Right lobe of liver (tissue), 6 donors: ENCODE data around the gene PREX1. TPM values are rescaled to one million over a fixed set of nuclear protein-coding genes. Genes with fewer than 3 reads are reported as not detected.

ENCODE experiments used
- ATAC-seq, 4 donors: fragments of 200-7000 bp; cut with Tn5 transposase; one replicate each; pipeline ENCODE4 v1.9.1; 2020; ENCODE audit warnings: mild to moderate bottlenecking in 4 of 4, moderate library complexity in 4 of 4
- DNase-seq, 3 donors: peaks; one replicate each; pipeline ENCODE4 v3.0.0-alpha.2; 2020
- H3K27ac ChIP-seq, 3 donors: fragments of 200-600 bp; one replicate each; pipeline ENCODE4 v1.8.0; 2022
- H3K27me3 ChIP-seq, 2 donors: fragments of 200-600 bp; one replicate each; pipeline ENCODE4 v1.8.0; 2022
- H3K36me3 ChIP-seq, 4 donors: fragments of 200-600 bp; sonication (generic) in 1 of 4; one replicate each; pipeline versions ENCODE4 v1.5.1 to v1.8.0; 2017 to 2022; ENCODE audit warnings: control low read depth in 1 of 4
- H3K4me1 ChIP-seq, 4 donors: fragments of 200-600 bp; sonication (generic) in 1 of 4; one replicate each; pipeline versions ENCODE4 v1.5.1 to v1.8.0; 2017 to 2022; ENCODE audit warnings: control low read depth in 1 of 4
- H3K4me3 ChIP-seq, 3 donors: fragments of 200-600 bp; one replicate each; pipeline ENCODE4 v1.8.0; 2022
- H3K9me3 ChIP-seq, 4 donors: fragments of 200-600 bp; sonication (generic) in 1 of 4; one replicate each; pipeline versions ENCODE4 v1.5.1 to v1.8.0; 2017 to 2022; ENCODE audit warnings: control low read depth in 1 of 4
- CTCF ChIP-seq, 4 donors: fragments of 200-600 bp in 3 of 4; fragments of 450-650 bp in 1 of 4; IDR thresholded peaks; one replicate each; pipeline versions ENCODE4 v1.5.1 to v1.8.0; 2016 to 2022; ENCODE audit warnings: antibody characterized with exemption in 4 of 4, mild to moderate bottlenecking in 2 of 4
- POLR2A ChIP-seq: fragments of 450-650 bp; IDR thresholded peaks from one replicate; pipeline ENCODE4 v1.6.1; 2017; ENCODE audit warnings: antibody characterized with exemption, mild to moderate bottlenecking
- WGBS: methylation state at CpG from one replicate; pipeline ENCODE4 v1.1.6; 2018; ENCODE audit warnings: low coverage, low lambda C conversion rate; ENCODE audit not compliant: insufficient coverage; ENCODE audit errors: missing lambda C conversion rate; 5-methylcytosine and 5-hydroxymethylcytosine counted together
- intact Hi-C, 2 donors: fragments of 100-400 bp; cut with DNase I; formaldehyde crosslinking; loops; one replicate each; pipeline versions ENCODE4 v1.11.2 to v1.14.1; 2022
- total RNA-seq, 6 experiments: library from RNA; depleted of rRNA in 2 of 6; stranded (reverse); fragments of >200 nt in 2 of 6; fragmentation: NEBNext Ultra II Directional in 3 of 6; extraction: Animal tissue kit (Norgen Biotek cat#: 25700) in 3 of 6; gene quantifications; one replicate each; pipeline versions ENCODE4 v1.1.0 to v1.2.4, GENCODE V29; 2016 to 2023
- donor health status: DM: no; HTN: yes; CAD: no.
- donor health status: DM: no; HTN: no; CAD: no.
- donor health status: DM: no; HTN: no; CAD: no.
- donor health status: DM: no; HTN: yes; CAD: no.
- donor health status: DM: no; HTN: yes; CAD: no.

The PREX1 gene
- total RNA-seq, 6 experiments from 2014 or later: 4.4 to 11.1 (median 8.7) TPM

- no peaks in the 10 kb centered on the region for H3K9me3 ChIP-seq
- H3K36me3 ChIP-seq: no peaks in the 10 kb centered on the region
- H3K27ac ChIP-seq: no peak overlapping the region
- no peak overlapping the region for H3K4me3 ChIP-seq
- DNase-seq: no peak
- no peak for ATAC-seq
- TF ChIP-seq CTCF (IDR thresholded peaks at IDR 0.05): no peak
- intact Hi-C loops: no loop called here
- no peaks in the 10 kb centered on the region for H3K27me3 ChIP-seq
- H3K4me1 ChIP-seq: no peaks in the 10 kb centered on the region
- 87% methylated on average over 2 of the region's 7 CpGs for WGBS
Measured at GRCh38 chr20:48716541-48716940, 111.3 kb downstream of the PREX1 start.

DNA sequence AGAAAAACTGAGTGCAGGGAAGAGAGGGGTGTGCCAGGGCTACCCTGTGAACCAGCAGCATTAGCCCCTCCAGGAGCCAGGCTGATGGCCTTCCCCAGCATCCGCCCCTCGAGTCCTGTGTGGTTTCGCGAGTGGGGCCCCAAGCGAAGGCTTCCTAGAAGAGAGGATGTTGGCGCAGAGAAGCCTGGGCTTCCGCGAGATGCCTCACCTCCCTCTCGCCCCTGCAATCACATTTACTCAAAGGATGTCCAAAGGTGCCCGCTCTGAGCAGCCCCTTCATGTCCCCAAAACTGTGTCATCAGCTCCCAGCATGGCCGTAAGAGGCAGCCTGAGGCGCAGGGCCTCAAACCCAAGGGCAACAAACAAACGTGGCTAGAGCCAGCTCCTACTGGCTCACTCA is 111.7 kb downstream of the PREX1 start:
- ATAC-seq: peak in 2 of 4 donors; percentile 8 to 46
- 49% methylated on average over 4 of the region's 13 CpGs for WGBS
- intact Hi-C loops: no loop called here
- Histone ChIP-seq H3K4me3 (no peak overlapping the region), H3K36me3 (no peaks in the 10 kb centered on the region), H3K9me3 (no peaks in the 10 kb centered on the region), H3K27me3 (no peaks in the 10 kb centered on the region), H3K27ac (no peak overlapping the region), H3K4me1 (no peaks in the 10 kb centered on the region)
- DNase-seq: no peak
- TF ChIP-seq CTCF (IDR thresholded peaks at IDR 0.05) (no peak), POLR2A (no peak)

GRCh38 chr20:48714764-48715163 is 113.0 kb downstream of the PREX1 start:
- Histone ChIP-seq H3K27ac (no peak overlapping the region), H3K27me3 (no peaks in the 10 kb centered on the region), H3K4me1 (no peaks in the 10 kb centered on the region), H3K4me3 (no peak overlapping the region), H3K9me3 (no peaks in the 10 kb centered on the region), H3K36me3 (no peaks in the 10 kb centered on the region)
- intact Hi-C loops: no loop called here
- no peak for ATAC-seq
- DNase-seq: no peak
- 94% methylated on average over 4 of the region's 4 CpGs for WGBS
- no peak for TF ChIP-seq CTCF (IDR thresholded peaks at IDR 0.05)
- TF ChIP-seq POLR2A: no peak

- H3K27ac ChIP-seq: no peak overlapping the region
- H3K4me1 ChIP-seq: no peaks in the 10 kb centered on the region
- DNase-seq (peak in 1 of 3 donors; percentile 40), ATAC-seq (no peak)
- intact Hi-C loops: no loop called here
- H3K27me3 ChIP-seq: no peaks in the 10 kb centered on the region
- H3K4me3 ChIP-seq: no peak overlapping the region
- peaks cover 0 to 2% (median 0%) of the 10 kb centered on the region in 4 donors for H3K36me3 ChIP-seq
- WGBS: 74% methylated on average over 7 of the region's 10 CpGs
- no peaks in the 10 kb centered on the region for H3K9me3 ChIP-seq
- TF ChIP-seq CTCF (IDR thresholded peaks at IDR 0.05) (no peak), POLR2A (no peak)
Measured at GRCh38 chr20:48711696-48712464, 115.9 kb downstream of the PREX1 start.
